SK-N-MC (cell line): Measurements from ENCODE around the gene TRPM1.

Experiments
- EZH2 ChIP-seq: fragments of 200-600 bp; sonication (generic); IDR thresholded peaks from one replicate; pipeline ENCODE4 v1.6.1; 2017; ENCODE audit warnings: antibody characterized with exemption
- FOXP2 ChIP-seq: optimal IDR thresholded peaks from 2 replicates; pipeline ENCODE3; 2011; ENCODE audit warnings: mild to moderate bottlenecking, moderate library complexity; ENCODE audit not compliant: insufficient read depth; ENCODE audit errors: extremely low read length, control extremely low read depth
- POLR2AphosphoS5 ChIP-seq: IDR thresholded peaks from 2 replicates; pipeline ENCODE4 v1.6.1; 2012; ENCODE audit warnings: mild to moderate bottlenecking, low read depth, low read length, borderline replicate concordance

DNA sequence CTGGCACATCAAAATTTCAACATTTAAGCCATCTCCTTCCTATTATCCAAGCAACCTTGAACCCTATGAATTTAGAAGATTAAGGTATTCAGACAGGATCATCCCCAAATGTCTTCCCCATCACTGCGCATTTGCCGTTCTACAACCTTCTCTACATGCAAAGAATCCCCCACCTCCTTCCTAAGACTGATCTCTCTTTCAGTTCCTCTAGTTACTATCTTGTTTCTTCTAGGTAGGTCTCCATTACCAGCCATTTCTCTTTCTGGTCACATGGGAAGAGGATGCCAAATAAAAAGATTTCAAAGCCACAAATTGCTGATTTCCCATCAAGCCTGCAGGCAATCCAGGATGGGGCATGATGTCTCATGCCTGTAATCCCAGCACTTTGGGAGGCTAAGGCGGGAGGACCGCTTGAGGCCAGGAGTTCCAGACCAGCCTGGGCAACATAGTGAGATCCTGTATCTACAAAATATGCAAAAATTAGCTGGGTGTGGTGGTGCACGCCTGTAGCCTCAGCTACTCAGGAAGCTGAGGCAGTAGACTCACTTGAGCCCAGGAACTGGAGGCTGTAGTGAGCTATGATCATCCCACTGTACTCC is 80.4 kb downstream of the TRPM1 start:
- TF ChIP-seq EZH2: no peak
- TF ChIP-seq POLR2AphosphoS5: no peak
- no peak for TF ChIP-seq FOXP2
